ENCODE measurements around the gene SLC6A13. TPM values are rescaled to one million over a fixed set of nuclear protein-coding genes. Genes with fewer than 3 reads are reported as not detected.

The SLC6A13 gene
- total RNA-seq, 1 donor from 2014 or later: not detected

DNA sequence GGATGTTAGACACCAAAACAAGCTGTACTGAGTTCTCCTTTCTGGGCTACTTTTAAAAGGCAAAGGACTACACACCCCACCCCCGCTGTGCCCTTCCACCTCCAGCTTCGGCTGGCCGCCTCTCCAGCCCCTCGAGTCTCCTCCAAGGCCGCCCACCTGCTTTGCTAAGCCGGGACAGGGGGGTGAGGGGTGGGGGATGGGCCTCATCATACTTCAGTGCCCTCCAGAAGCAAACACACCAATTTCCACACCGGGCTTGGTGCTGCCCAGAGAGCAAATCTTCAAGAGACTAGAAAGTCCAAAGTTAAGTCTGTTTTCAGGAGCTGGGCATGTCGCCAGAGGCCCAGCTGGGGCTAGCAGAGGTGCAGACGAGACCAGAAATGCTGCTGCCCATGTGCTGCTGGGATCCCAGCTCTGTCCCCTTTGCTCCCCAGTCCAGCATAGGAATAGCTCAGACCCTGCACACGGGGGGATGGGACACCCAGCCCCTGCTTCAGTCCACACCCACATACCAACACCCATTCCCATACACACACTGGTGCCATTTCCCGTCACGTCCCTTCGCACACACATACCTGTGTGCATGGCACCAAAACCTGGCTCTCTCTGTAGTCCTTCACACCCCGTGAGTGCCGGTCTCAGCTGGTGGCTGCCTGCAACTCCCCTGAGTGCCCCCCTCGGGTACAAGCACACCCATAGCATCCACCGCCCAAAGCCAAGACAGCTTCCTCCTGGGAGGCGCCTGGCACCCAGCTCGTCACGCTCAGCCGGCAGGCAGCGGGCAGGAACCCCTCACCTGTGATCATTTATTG, 49.7 kb downstream of the SLC6A13 start:
- DNase-seq (ENCODE audit: low spot score in 2 of 2): no peak
- Histone ChIP-seq H3K27me3 (no peaks in the 10 kb centered on the region), H3K36me3 (no peaks in the 10 kb centered on the region), H3K4me3 (peak overlapping the region in 1 of 2 donors; percentile 8), H3K9me3 (no peaks in the 10 kb centered on the region), H3K4me1 (no peaks in the 10 kb centered on the region), H3K27ac (no peak overlapping the region)
- intact Hi-C loops (cut with DNase I): no loop called here
- TF ChIP-seq, protein P1, sequence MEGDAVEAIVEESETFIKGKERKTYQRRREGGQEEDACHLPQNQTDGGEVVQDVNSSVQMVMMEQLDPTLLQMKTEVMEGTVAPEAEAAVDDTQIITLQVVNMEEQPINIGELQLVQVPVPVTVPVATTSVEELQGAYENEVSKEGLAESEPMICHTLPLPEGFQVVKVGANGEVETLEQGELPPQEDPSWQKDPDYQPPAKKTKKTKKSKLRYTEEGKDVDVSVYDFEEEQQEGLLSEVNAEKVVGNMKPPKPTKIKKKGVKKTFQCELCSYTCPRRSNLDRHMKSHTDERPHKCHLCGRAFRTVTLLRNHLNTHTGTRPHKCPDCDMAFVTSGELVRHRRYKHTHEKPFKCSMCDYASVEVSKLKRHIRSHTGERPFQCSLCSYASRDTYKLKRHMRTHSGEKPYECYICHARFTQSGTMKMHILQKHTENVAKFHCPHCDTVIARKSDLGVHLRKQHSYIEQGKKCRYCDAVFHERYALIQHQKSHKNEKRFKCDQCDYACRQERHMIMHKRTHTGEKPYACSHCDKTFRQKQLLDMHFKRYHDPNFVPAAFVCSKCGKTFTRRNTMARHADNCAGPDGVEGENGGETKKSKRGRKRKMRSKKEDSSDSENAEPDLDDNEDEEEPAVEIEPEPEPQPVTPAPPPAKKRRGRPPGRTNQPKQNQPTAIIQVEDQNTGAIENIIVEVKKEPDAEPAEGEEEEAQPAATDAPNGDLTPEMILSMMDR (IDR thresholded peaks at IDR 0.05): no peak

DNA sequence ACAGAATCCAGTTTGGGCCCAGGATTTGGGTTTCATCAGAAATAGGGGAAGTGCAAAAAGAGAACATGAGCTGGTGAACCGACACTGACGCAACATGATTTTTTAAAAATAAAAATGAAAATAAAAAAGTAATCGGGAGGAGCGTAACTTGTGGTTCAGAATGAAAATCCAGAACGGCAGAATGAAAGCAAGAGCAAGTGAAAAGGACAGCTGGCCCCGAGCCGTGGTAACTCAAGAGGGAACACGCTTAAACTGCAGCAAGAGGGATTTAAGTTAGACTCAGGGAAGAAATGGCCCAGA, 50.3 kb downstream of the SLC6A13 start:
- Histone ChIP-seq H3K36me3 (no peaks in the 10 kb centered on the region), H3K4me3 (no peak overlapping the region), H3K27ac (no peak overlapping the region)

DNA sequence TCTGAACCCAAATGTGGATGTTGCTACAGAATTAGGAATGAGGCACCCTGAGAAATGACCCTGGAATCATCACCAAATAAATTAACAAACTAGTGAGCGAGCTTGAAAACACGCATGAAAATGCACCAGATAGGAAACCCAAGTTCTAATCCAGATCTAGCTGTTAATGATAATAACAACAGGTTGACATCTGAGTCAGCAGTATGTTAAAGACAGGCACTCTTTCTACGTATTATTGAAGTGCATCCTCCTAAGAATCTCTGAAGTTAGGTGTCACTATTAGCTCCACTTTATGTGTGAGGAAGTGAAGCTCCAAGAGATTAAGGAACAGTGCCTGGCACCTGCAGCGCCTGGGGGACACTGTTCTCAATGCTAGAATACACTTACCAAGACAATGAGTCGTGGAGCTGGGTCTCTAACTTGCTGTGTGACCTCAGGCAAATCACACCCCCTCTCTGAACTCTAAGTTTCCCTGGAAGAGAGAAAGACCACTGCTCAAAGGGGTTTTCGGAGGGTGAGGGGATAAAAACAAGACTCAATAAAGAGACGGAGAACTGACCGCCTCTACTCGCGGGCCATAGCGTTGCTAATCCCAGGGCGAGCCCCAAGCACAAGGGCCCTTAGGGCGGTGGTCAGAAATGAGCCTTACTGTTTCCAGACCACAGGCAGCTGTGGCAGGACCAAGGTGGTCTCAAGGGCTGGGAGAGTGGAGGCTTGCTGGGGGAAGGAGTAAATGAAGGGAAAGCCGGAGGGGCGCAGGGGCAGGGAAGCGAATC, 50.8 kb downstream of the SLC6A13 start:
- Histone ChIP-seq H3K27me3 (no peaks in the 10 kb centered on the region), H3K36me3 (no peaks in the 10 kb centered on the region), H3K4me1 (no peaks in the 10 kb centered on the region), H3K9me3 (no peaks in the 10 kb centered on the region), H3K27ac (no peak overlapping the region), H3K4me3 (no peak overlapping the region)
- no peak for DNase-seq (ENCODE audit: low spot score in 2 of 2)
- TF ChIP-seq, protein P1 (IDR thresholded peaks at IDR 0.05): no peak
- intact Hi-C loops (cut with DNase I): no loop called here

More for the DNA sequence above, 50.3 kb downstream of the SLC6A13 start:
- TF ChIP-seq, protein P1 (IDR thresholded peaks at IDR 0.05): no peak
- H3K9me3 ChIP-seq: no peaks in the 10 kb centered on the region
- intact Hi-C loops (cut with DNase I): no loop called here
- H3K27me3 ChIP-seq: no peaks in the 10 kb centered on the region
- no peaks in the 10 kb centered on the region for H3K4me1 ChIP-seq
- DNase-seq (ENCODE audit: low spot score in 2 of 2): no peak

DNA sequence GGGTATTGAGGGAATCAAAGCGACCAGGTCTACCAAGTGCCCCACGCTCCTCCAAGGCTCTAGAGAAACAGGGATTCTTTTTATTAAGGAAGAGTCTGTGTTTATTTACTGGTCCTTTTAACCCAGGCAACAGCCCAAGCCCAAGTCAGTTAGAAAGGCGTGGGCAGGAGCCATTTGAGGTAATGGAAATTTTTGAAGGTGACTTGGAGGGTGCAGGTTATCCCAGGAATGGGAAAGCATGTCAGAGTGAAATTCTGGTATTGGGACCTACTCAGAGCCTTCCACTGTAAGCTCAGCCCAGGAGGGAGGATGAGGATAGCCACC, 51.5 kb downstream of the SLC6A13 start:
- no peak for DNase-seq (ENCODE audit: low spot score in 2 of 2)
- no peaks in the 10 kb centered on the region for H3K9me3 ChIP-seq
- intact Hi-C loops (cut with DNase I): no loop called here
- no peak overlapping the region for H3K27ac ChIP-seq
- no peaks in the 10 kb centered on the region for H3K4me1 ChIP-seq
- TF ChIP-seq, protein P1 (IDR thresholded peaks at IDR 0.05): no peak
- no peak overlapping the region for H3K4me3 ChIP-seq
- no peaks in the 10 kb centered on the region for H3K27me3 ChIP-seq
- H3K36me3 ChIP-seq: no peaks in the 10 kb centered on the region

DNA sequence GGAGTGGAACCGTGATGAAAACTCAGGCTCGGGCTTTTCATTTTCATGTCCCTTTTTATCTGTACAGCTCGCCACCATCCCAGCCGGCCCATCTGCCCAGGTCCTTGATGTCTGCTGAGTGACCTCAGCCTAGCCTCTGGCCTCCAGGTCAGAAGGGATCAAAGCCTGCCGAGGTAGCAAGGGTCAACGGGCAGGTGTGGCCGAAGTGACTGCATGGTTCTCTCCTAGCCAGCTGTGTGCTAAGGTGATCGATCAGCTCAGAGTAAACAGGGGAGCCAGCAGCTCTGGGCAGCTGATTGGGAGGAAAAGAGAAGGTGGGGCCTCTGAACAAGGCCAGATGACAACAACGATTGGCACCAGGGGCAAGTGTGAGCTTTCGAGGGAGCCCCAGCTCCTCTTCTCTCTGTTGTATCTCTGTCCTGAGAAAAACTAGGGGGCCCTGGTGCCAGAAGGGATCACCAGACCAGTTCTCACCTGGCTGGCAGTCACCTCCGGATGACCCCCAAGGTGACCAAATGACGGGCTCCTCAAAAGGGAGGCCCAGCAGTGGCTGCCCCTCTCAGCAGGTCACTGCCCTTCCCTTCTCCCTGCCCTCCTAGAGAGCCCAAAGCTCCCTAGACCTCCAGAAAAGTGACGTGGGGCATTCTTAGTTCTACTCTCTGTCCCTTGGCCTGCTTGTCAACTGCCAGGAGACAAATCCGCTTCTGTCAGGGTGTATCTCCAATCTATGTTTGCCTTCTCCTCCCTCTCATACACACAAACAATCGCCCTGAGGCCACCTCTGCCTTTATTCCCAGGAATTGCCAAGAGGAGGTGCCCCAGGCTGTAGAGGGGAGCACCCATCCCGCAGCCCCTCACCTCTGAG, 52.1 kb downstream of the SLC6A13 start:
- H3K4me1 ChIP-seq: no peaks in the 10 kb centered on the region
- no peaks in the 10 kb centered on the region for H3K27me3 ChIP-seq
- no peak for DNase-seq (ENCODE audit: low spot score in 2 of 2)
- TF ChIP-seq, protein P1 (IDR thresholded peaks at IDR 0.05): no peak
- intact Hi-C loops (cut with DNase I): no loop called here
- H3K27ac ChIP-seq: no peak overlapping the region
- H3K4me3 ChIP-seq: no peak overlapping the region
- H3K36me3 ChIP-seq: no peaks in the 10 kb centered on the region
- no peaks in the 10 kb centered on the region for H3K9me3 ChIP-seq
